DOHH2 (cell line): ENCODE results near the gene CACNB4.

Experiments used
- H3F3A ChIP-seq: fragments of 200-600 bp; sonication (generic), shearing (Covaris generic); 2 replicates; pipeline ENCODE4 v1.6.0; 2016; ENCODE audit warnings: antibody characterized with exemption, mild to moderate bottlenecking; ENCODE audit not compliant: control insufficient read depth, insufficient read depth
- H3K27ac ChIP-seq: fragments of 200-600 bp; sonication (generic); 2 replicates; pipeline ENCODE4 v1.5.1; 2014; ENCODE audit warnings: low read depth, mild to moderate bottlenecking, low read length, moderate library complexity
- H3K27me3 ChIP-seq: fragments of 200-600 bp; sonication (generic); 2 replicates; pipeline ENCODE4 v1.6.1; 2014; ENCODE audit warnings: mild to moderate bottlenecking, low read length, mixed read lengths; ENCODE audit not compliant: control insufficient read depth
- H3K36me3 ChIP-seq: fragments of 200-600 bp; sonication (generic); 2 replicates; pipeline ENCODE4 v1.6.1; 2014; ENCODE audit warnings: mild to moderate bottlenecking, low read length, moderate library complexity, mixed read lengths; ENCODE audit not compliant: control insufficient read depth
- H3K4me1 ChIP-seq: fragments of 200-600 bp; sonication (generic); 2 replicates; pipeline ENCODE4 v1.6.1; 2014; ENCODE audit warnings: mild to moderate bottlenecking, low read length, mixed read lengths; ENCODE audit not compliant: control insufficient read depth
- H3K4me2 ChIP-seq: fragments of 200-600 bp; sonication (generic); 2 replicates; pipeline ENCODE4 v1.6.0; 2014; ENCODE audit warnings: mild to moderate bottlenecking, low read length, moderate library complexity
- H3K4me3 ChIP-seq: fragments of 200-600 bp; sonication (generic); 2 replicates; pipeline ENCODE4 v1.5.1; 2014; ENCODE audit warnings: mild to moderate bottlenecking, low read length, mixed read lengths
- H3K79me2 ChIP-seq: fragments of 200-600 bp; sonication (generic); 2 replicates; pipeline ENCODE4 v1.6.1; 2014; ENCODE audit warnings: mild to moderate bottlenecking, low read length, mixed read lengths; ENCODE audit not compliant: control insufficient read depth
- H3K9me2 ChIP-seq: fragments of 200-600 bp; sonication (generic); replicated peaks from 2 replicates; pipeline ENCODE4 v1.6.1; 2014; ENCODE audit warnings: mild to moderate bottlenecking, low read length, mixed read lengths; ENCODE audit not compliant: control insufficient read depth
- H3K9me3 ChIP-seq: fragments of 200-600 bp; sonication (generic); 2 replicates; pipeline ENCODE4 v1.6.1; 2014; ENCODE audit warnings: antibody characterized with exemption, low read length, mixed read lengths; ENCODE audit not compliant: control insufficient read depth, insufficient read depth
- H4K20me1 ChIP-seq: fragments of 200-600 bp; sonication (generic); 2 replicates; pipeline ENCODE4 v1.6.0; 2014; ENCODE audit warnings: low read depth, mild to moderate bottlenecking, antibody characterized with exemption, low read length, moderate library complexity; ENCODE audit not compliant: control insufficient read depth, insufficient read depth
- CTCF ChIP-seq: fragments of 200-600 bp; sonication (generic); IDR thresholded peaks from one replicate; pipeline ENCODE4 v1.5.1; 2014; ENCODE audit warnings: antibody characterized with exemption, mild to moderate bottlenecking, low read depth, low read length; ENCODE audit not compliant: poor library complexity, severe bottlenecking
- EZH2phosphoT487 ChIP-seq: fragments of 200-600 bp; sonication (generic); IDR thresholded peaks from 2 replicates; pipeline ENCODE4 v1.6.1; 2017; ENCODE audit warnings: borderline replicate concordance, mild to moderate bottlenecking, antibody characterized with exemption, low read length, moderate library complexity, mixed read lengths

CACNB4 gene

GRCh38 chr2:152097290-152097800 lies 1.5 kb downstream of the CACNB4 start:
- Histone ChIP-seq H3K27me3 (peaks cover 40% of the 10 kb centered on the region), H3K4me2 (no peak overlapping the region)

DNA sequence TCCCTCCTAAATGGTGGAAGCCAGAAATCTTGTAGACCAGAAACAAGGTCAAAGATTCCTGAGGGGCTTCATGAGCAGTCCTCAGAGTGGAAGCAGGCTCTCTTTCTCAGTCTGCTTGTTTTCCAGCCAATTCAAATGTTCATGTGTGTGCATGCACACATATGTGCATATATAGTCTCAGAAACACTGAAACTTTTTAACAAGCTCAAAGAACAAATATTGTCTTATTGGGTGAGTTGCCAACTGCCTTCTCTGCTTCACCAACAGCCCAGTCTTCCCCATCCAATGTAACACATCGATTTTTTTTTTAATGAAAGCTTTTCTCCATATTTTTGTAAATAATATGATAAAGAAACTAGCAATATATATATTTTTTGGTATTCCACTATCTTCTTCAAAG lies 3.7 kb downstream of the CACNB4 start:
- no peaks in the 10 kb centered on the region for H3F3A ChIP-seq
- no peaks in the 10 kb centered on the region for H3K9me3 ChIP-seq
- no peak overlapping the region for H3K4me3 ChIP-seq
- no peaks in the 10 kb centered on the region for H4K20me1 ChIP-seq
- H3K79me2 ChIP-seq, result no peaks in the 10 kb centered on the region
- H3K27me3 ChIP-seq, result peaks cover 29% of the 10 kb centered on the region
- no peak overlapping the region for H3K27ac ChIP-seq
- no peaks in the 10 kb centered on the region for H3K36me3 ChIP-seq
- no peak for TF ChIP-seq EZH2phosphoT487
- no peak for TF ChIP-seq CTCF
- no peaks in the 10 kb centered on the region for H3K9me2 ChIP-seq
- H3K4me1 ChIP-seq, result no peaks in the 10 kb centered on the region; the same call in 1 of the 2 replicates
- H3K4me2 ChIP-seq, result no peak overlapping the region

More at GRCh38 chr2:152097290-152097800, 1.5 kb downstream of the CACNB4 start:
- Histone ChIP-seq H3K27ac (no peak overlapping the region), H3K9me3 (no peaks in the 10 kb centered on the region), H3K36me3 (no peaks in the 10 kb centered on the region), H3K9me2 (no peaks in the 10 kb centered on the region), H3K4me3 (no peak overlapping the region), H3F3A (no peaks in the 10 kb centered on the region), H3K4me1 (no peaks in the 10 kb centered on the region; the same call in 1 of the 2 replicates), H3K79me2 (no peaks in the 10 kb centered on the region), H4K20me1 (no peaks in the 10 kb centered on the region)
- TF ChIP-seq EZH2phosphoT487, result no peak

GRCh38 chr2:152094014-152094413 lies 4.8 kb downstream of the CACNB4 start:
- no peaks in the 10 kb centered on the region for H3K9me3 ChIP-seq
- H3F3A ChIP-seq, result no peaks in the 10 kb centered on the region
- no peak overlapping the region for H3K4me2 ChIP-seq
- TF ChIP-seq EZH2phosphoT487 (no peak), CTCF (no peak)
- H3K4me1 ChIP-seq, result no peaks in the 10 kb centered on the region; the same call in 1 of the 2 replicates
- no peaks in the 10 kb centered on the region for H3K36me3 ChIP-seq
- no peak overlapping the region for H3K4me3 ChIP-seq
- no peak overlapping the region for H3K27ac ChIP-seq
- peaks cover 21% of the 10 kb centered on the region for H3K27me3 ChIP-seq
- no peaks in the 10 kb centered on the region for H4K20me1 ChIP-seq
- no peaks in the 10 kb centered on the region for H3K9me2 ChIP-seq
- no peaks in the 10 kb centered on the region for H3K79me2 ChIP-seq

- no peaks in the 10 kb centered on the region for H3K4me1 ChIP-seq
- H3K79me2 ChIP-seq, result no peaks in the 10 kb centered on the region
- H3K36me3 ChIP-seq, result no peaks in the 10 kb centered on the region
- H3F3A ChIP-seq, result no peaks in the 10 kb centered on the region
- H3K27me3 ChIP-seq, result peaks cover 19% of the 10 kb centered on the region
- no peaks in the 10 kb centered on the region for H3K9me2 ChIP-seq
- no peaks in the 10 kb centered on the region for H4K20me1 ChIP-seq
- no peak overlapping the region for H3K4me2 ChIP-seq
- no peak overlapping the region for H3K27ac ChIP-seq
- H3K4me3 ChIP-seq, result no peak overlapping the region
- TF ChIP-seq EZH2phosphoT487 (no peak), CTCF (no peak)
- H3K9me3 ChIP-seq, result no peaks in the 10 kb centered on the region
Measured at GRCh38 chr2:152093464-152093863, 5.4 kb downstream of the CACNB4 start.
